GM12878 (cell line): Measurements from ENCODE around the gene NPAS3. TPM values are rescaled to one million over a fixed set of nuclear protein-coding genes. Genes with fewer than 3 reads are reported as not detected.

ENCODE experiments used
- ATAC-seq: fragments of 200-7000 bp; cut with Tn5 transposase; 3 replicates; pipeline ENCODE4 v1.9.1; 2020; ENCODE audit warnings: mild to moderate bottlenecking, moderate library complexity
- BruUV-seq: library from RNA; stranded (reverse); fragments of 400-500 nt; replicated peaks from 2 replicates; lab custom pipeline; 2021; lab: Mats Ljungman, UMichigan
- CTCF ChIA-PET: fragments of 300-600 bp; sonication (Branson Sonifier 250); formaldehyde crosslinking; extraction: SDS; loops from one replicate; lab custom pipeline; 2021; ENCODE audit warnings: inconsistent platforms; lab: Yijun Ruan, JAX
- POLR2A ChIA-PET: fragments of 350-600 bp; formaldehyde crosslinking; extraction: SDS; loops from one replicate; lab custom pipeline; 2021; ENCODE audit warnings: inconsistent platforms; lab: Charles Lee
- RAD21 ChIA-PET: fragments of 300-600 bp; sonication (Branson Sonifier 250); formaldehyde crosslinking; loops from one replicate; lab custom pipeline; 2023; ENCODE audit warnings: antibody characterized with exemption; ENCODE audit not compliant: unreplicated experiment; lab: Charles Lee
- SMC1A ChIA-PET: fragments of 300-600 bp; sonication (Branson Sonifier 250); formaldehyde crosslinking; loops from one replicate; lab custom pipeline; 2023; ENCODE audit not compliant: unreplicated experiment, uncharacterized antibody; lab: Charles Lee
- DNase-seq: peaks from one replicate; pipeline ENCODE4 v3.0.0-alpha.2; 2011; ENCODE audit warnings: low read depth, low spot score
- FAIRE-seq: peaks from 3 replicates; lab custom pipeline; 2011; peaks lifted over from hg19 to GRCh38; lab: Jason Lieb, UNC
- H2AFZ ChIP-seq: 2 replicates; pipeline ENCODE4 v1.6.0; 2011; ENCODE audit warnings: low read depth, low read length, control low read depth; ENCODE audit not compliant: control insufficient read depth
- H3K27ac ChIP-seq: 2 replicates; pipeline ENCODE4 v1.5.1; 2011; ENCODE audit warnings: control low read depth; ENCODE audit not compliant: control insufficient read depth, insufficient read depth
- H3K27me3 ChIP-seq, 2 experiments: replicated peaks in 1 of 2; 2 replicates each; pipeline versions ENCODE4 v1.6.0 to v1.6.1; 2011; ENCODE audit warnings: low read length in 1 of 2; ENCODE audit not compliant: control insufficient read depth in 2 of 2, insufficient read depth in 2 of 2
- H3K36me3 ChIP-seq, 2 experiments: 2 replicates each; pipeline ENCODE4 v1.5.1; 2011; ENCODE audit warnings: low read length in 1 of 2; ENCODE audit not compliant: control insufficient read depth in 2 of 2, insufficient read depth in 2 of 2
- H3K4me1 ChIP-seq: 2 replicates; pipeline ENCODE4 v1.6.1; 2011; ENCODE audit warnings: mild to moderate bottlenecking, low read length, moderate library complexity, mixed read lengths; ENCODE audit not compliant: control insufficient read depth, insufficient read depth
- H3K4me2 ChIP-seq: 2 replicates; pipeline ENCODE4 v1.6.0; 2011; ENCODE audit warnings: control low read depth; ENCODE audit not compliant: control insufficient read depth, insufficient read depth
- H3K4me3 ChIP-seq: fragments of 200-600 bp; sonication (generic); 2 replicates; pipeline ENCODE4 v1.5.1; 2016
- H3K79me2 ChIP-seq: 2 replicates; pipeline ENCODE4 v1.6.0; 2011; ENCODE audit warnings: low read length; ENCODE audit not compliant: control insufficient read depth, insufficient read depth
- H3K9ac ChIP-seq: 2 replicates; pipeline ENCODE4 v1.8.0; 2011; ENCODE audit warnings: low read length, control low read depth, mixed read lengths; ENCODE audit not compliant: control insufficient read depth, insufficient read depth
- H3K9me3 ChIP-seq: replicated peaks from 3 replicates; pipeline ENCODE4 v1.5.1; 2011; ENCODE audit warnings: mild to moderate bottlenecking, low read length; ENCODE audit not compliant: control insufficient read depth, insufficient read depth
- H4K20me1 ChIP-seq: 2 replicates; pipeline ENCODE4 v1.6.0; 2011; ENCODE audit not compliant: control insufficient read depth, insufficient read depth
- BHLHE40 ChIP-seq, 2 experiments: fragments of 450-650 bp in 1 of 2; IDR thresholded peaks; 2 replicates each; pipeline ENCODE4 v1.6.1; 2011 to 2017; ENCODE audit warnings: low read depth in 2 of 2, borderline replicate concordance in 1 of 2, improper control_type of control experiment in 1 of 2, low read length in 1 of 2, mild to moderate bottlenecking in 1 of 2
- NBN ChIP-seq: fragments of 450-650 bp; IDR thresholded peaks from 2 replicates; pipeline ENCODE4 v1.6.1; 2016
- PAX5 ChIP-seq: IDR thresholded peaks from 2 replicates; pipeline ENCODE4 v1.6.1; 2011; ENCODE audit warnings: low read depth, low read length, borderline replicate concordance
- WGBS: methylation state at CpG from one replicate; pipeline ENCODE4 v1.1.6; 2016; ENCODE audit warnings: low lambda C conversion rate; ENCODE audit not compliant: insufficient replicate concordance, insufficient coverage; ENCODE audit errors: missing lambda C conversion rate; 5-methylcytosine and 5-hydroxymethylcytosine counted together
- in situ Hi-C: fragments of 300-500 bp; cut with MboI; formaldehyde crosslinking; loops from 9 replicates; pipeline ENCODE4 v1.14.3; 2018; ENCODE audit warnings: mixed read lengths
- intact Hi-C: fragments of 100-400 bp; cut with micrococcal nuclease; formaldehyde crosslinking; loops from one replicate; pipeline ENCODE4 v1.14.2; 2022; ENCODE audit not compliant: unreplicated experiment
- polyA plus RNA-seq, 11 experiments: library from polyadenylated mRNA; depleted of rRNA in 4 of 11; unstranded in 6 of 11; stranded (reverse) in 5 of 11; fragments of >200 nt; fragmentation: Nextera tagmentation in 4 of 11; fragmentation: Illumina TruSeq in 1 of 11; extraction: Ambion mirVana in 4 of 11; extraction: Trizol in 1 of 11; gene quantifications; 1 replicate in 1 of 11; 2 replicates in 10 of 11; pipeline versions ENCODE4 v1.2.1 to v1.2.3, GENCODE V29; 2011 to 2016; ENCODE audit warnings: inconsistent platforms in 2 of 11, missing spikeins in 2 of 11, low read depth in 1 of 11
- total RNA-seq, 4 experiments: library from RNA; depleted of rRNA in 3 of 4; stranded (reverse); fragments of >200 nt in 3 of 4; fragmentation: Illumina TruSeq in 1 of 4; extraction: Trizol in 1 of 4; gene quantifications; 2 replicates each; pipeline versions ENCODE4 v1.2.1 to v1.2.3, GENCODE V29; 2013 to 2021

The NPAS3 gene
- total and polyA plus RNA-seq, 10 of the 15 experiments (the other 5 are each of a cell fraction or from before 2014, with no cell fraction given): under 0.01 to 2.7 (median 0.03) TPM; not detected in 6

- no peak for TF ChIP-seq PAX5
Observed at GRCh38 chr14:33454707-33455106, 516.0 kb downstream of the NPAS3 start (continued).

- 37% methylated on average over 5 of the region's 5 CpGs for WGBS
- DNase-seq (no peak), ATAC-seq (no peak; the same call in 2 of the 3 replicates), FAIRE-seq (no peak)
- Histone ChIP-seq H3K4me3 (no peak overlapping the region), H3K4me1 (no peaks in the 10 kb centered on the region), H3K27me3 (no peaks in the 10 kb centered on the region), H3K27ac (no peak overlapping the region), H3K36me3 (no peaks in the 10 kb centered on the region), H2AFZ (no peak overlapping the region), H4K20me1 (no peaks in the 10 kb centered on the region), H3K4me2 (no peak overlapping the region), H3K9me3 (no peaks in the 10 kb centered on the region)
- ChIA-PET CTCF (interaction anchor here (0.6 to 0.9 kb wide), 4 partner anchors 16 to 1237 kb away, joined by 3 read pairs; no protein-coding TSS in a partner anchor), SMC1A (interaction anchor here (0.6 to 2.3 kb wide), 12 partner anchors 11 to 337 kb away, joined by 3 to 6 read pairs (median 3); no protein-coding TSS in a partner anchor), RAD21 (interaction anchor here (1.0 to 1.9 kb wide), 3 partner anchors 10 to 337 kb away, joined by 3 to 5 read pairs (median 3); no protein-coding TSS in a partner anchor), POLR2A (interaction anchor here (0.6 to 1.5 kb wide), 4 partner anchors 24 to 235 kb away, joined by 3 to 7 read pairs (median 3); no protein-coding TSS in a partner anchor)
- in situ Hi-C loops (no loop called here), intact Hi-C loops (no loop called here)
- BruUV-seq: no TSS peak
- no peak for TF ChIP-seq NBN
- TF ChIP-seq BHLHE40 (IDR thresholded peaks at IDR 0.05; ENCODE audit: borderline replicate concordance in 1 of 2, low read depth in 2 of 2, low read length in 1 of 2): peak in 1 of 2 experiments; percentile 6; a peak in 1 of 4 replicates
- TF ChIP-seq, all 136 proteins: peak for 1
- no peak overlapping the region for H3K9ac ChIP-seq
- no peaks in the 10 kb centered on the region for H3K79me2 ChIP-seq
Observed at GRCh38 chr14:33455654-33456345, 517.1 kb downstream of the NPAS3 start.
